Natural killer cell treated with Interleukin-12 subunit alpha and Interleukin-12 subunit beta and Interleukin-15 and Interleukin-18, amount 100 ng/mL, for 72 hours (primary cell): Measurements from ENCODE around the gene GPATCH8. TPM values are rescaled to one million over a fixed set of nuclear protein-coding genes. Genes with fewer than 3 reads are reported as not detected.
A peak's percentile ranks its signal among the peaks of the same experiment; 100 is the strongest.

Experiments used
- ATAC-seq, 2 donors: fragments of 150-1000 bp; cut with Tn5 transposase in 1 of 2; sonication (Bioruptor Pico), chemical (Tn5 transposase) in 1 of 2; 2 replicates each; pipeline ENCODE4 v1.10.0; 2021
- DNase-seq: peaks from one replicate; pipeline ENCODE4 v3.0.0; 2022; ENCODE audit warnings: low spot score
- H3K27ac Mint-ChIP-seq, 2 donors: 1 replicate in 1 of 2; 2 replicates in 1 of 2; pipeline ENCODE4 v1.8.0; 2022; ENCODE audit warnings: mixed read lengths in 2 of 2, mild to moderate bottlenecking in 1 of 2, moderate library complexity in 1 of 2
- H3K27me3 Mint-ChIP-seq, 2 donors: 1 replicate in 1 of 2; 2 replicates in 1 of 2; pipeline ENCODE4 v1.8.0; 2022; ENCODE audit warnings: mixed read lengths in 2 of 2
- H3K36me3 Mint-ChIP-seq: one replicate; pipeline ENCODE4 v1.8.0; 2022; ENCODE audit warnings: mixed read lengths
- H3K4me1 Mint-ChIP-seq, 2 donors: 1 replicate in 1 of 2; 2 replicates in 1 of 2; pipeline ENCODE4 v1.8.0; 2022; ENCODE audit warnings: low read depth in 2 of 2, mixed read lengths in 2 of 2, mild to moderate bottlenecking in 1 of 2
- H3K4me3 Mint-ChIP-seq: one replicate; pipeline ENCODE4 v1.8.0; 2022; ENCODE audit warnings: mixed read lengths
- H3K9me3 Mint-ChIP-seq: 2 replicates; pipeline ENCODE4 v1.8.0; 2022; ENCODE audit warnings: mixed read lengths
- total RNA-seq, 2 donors: library from RNA; stranded (reverse); gene quantifications; one replicate each; pipeline ENCODE4 v1.2.3, GENCODE V29; 2022

Gene GPATCH8
- total RNA-seq, 2 donors from 2014 or later, result 61.1 to 68.3 TPM

DNA sequence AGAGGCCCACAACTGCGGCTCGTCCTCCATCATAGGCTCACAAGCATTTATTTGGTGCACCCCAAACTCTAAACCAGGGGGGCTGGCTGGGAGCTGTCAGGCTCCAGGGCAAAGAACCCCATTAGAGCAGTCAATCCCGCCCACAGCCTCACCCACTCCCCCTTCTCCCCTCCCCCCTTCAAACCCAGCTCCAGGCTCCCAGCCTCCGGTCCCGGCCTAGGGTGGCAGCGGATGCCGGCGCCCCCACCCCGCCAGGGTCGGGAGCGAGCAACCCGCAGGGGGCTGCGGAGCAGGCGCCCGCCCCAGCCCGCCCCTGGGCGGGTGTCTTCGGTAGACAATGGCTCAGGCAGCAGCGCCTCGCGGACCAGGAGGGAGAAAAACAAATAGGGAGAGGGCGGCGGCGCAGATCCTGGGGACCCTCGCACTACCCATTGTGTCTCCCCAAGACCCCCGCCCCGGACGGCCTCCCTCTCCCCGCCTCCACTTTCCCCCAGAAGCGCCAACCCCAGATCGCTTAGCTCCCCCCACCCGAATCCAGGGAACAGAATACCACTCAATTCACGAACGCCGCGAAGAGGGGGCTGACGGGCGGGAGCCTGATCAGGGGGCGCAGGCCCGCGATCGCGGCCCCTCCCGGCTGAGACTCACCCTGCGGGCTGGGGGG lies 140.1 kb downstream of the GPATCH8 start:
- Mint-ChIP-seq H3K4me3 (peak overlapping the region; percentile 53), H3K36me3 (no peaks in the 10 kb centered on the region), H3K4me1 (no peaks in the 10 kb centered on the region), H3K9me3 (no peaks in the 10 kb centered on the region), H3K27ac (no peak overlapping the region), H3K27me3 (peaks cover 27 to 36% of the 10 kb centered on the region in 2 donors)
- DNase-seq (peak; percentile 59), ATAC-seq (peak; percentile 12 to 46)

DNA sequence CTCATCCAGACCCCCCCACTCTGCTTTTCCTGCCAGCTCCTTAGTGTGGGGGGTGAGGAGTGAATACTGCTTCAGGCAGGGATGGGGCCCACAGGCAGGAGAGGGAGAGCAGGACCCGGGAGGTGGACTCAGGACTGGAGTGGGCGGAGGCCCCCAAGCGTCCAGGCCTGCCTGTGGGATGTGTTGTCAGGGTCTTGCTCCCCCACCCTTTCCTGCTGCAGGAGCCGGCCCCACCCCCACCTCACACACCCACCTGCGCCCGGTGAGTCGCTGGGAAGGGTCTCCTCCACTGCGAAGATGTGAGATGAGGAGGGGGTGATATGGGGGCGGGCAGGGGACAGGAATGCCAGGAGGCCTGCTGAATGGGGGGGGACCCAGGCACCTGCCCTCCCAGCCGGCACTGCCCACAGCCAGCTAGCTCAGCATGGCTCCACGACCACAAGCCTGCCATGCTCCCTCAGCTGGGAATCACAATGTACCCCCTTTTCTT lies 140.7 kb downstream of the GPATCH8 start:
- H3K9me3 Mint-ChIP-seq, result no peaks in the 10 kb centered on the region
- DNase-seq (peak; percentile 55), ATAC-seq (no peak)
- H3K27ac Mint-ChIP-seq, result no peak overlapping the region
- peaks cover 23 to 35% of the 10 kb centered on the region in 2 donors for H3K27me3 Mint-ChIP-seq
- H3K36me3 Mint-ChIP-seq, result no peaks in the 10 kb centered on the region
- H3K4me1 Mint-ChIP-seq, result no peaks in the 10 kb centered on the region
- H3K4me3 Mint-ChIP-seq, result peak overlapping the region; percentile 53

DNA sequence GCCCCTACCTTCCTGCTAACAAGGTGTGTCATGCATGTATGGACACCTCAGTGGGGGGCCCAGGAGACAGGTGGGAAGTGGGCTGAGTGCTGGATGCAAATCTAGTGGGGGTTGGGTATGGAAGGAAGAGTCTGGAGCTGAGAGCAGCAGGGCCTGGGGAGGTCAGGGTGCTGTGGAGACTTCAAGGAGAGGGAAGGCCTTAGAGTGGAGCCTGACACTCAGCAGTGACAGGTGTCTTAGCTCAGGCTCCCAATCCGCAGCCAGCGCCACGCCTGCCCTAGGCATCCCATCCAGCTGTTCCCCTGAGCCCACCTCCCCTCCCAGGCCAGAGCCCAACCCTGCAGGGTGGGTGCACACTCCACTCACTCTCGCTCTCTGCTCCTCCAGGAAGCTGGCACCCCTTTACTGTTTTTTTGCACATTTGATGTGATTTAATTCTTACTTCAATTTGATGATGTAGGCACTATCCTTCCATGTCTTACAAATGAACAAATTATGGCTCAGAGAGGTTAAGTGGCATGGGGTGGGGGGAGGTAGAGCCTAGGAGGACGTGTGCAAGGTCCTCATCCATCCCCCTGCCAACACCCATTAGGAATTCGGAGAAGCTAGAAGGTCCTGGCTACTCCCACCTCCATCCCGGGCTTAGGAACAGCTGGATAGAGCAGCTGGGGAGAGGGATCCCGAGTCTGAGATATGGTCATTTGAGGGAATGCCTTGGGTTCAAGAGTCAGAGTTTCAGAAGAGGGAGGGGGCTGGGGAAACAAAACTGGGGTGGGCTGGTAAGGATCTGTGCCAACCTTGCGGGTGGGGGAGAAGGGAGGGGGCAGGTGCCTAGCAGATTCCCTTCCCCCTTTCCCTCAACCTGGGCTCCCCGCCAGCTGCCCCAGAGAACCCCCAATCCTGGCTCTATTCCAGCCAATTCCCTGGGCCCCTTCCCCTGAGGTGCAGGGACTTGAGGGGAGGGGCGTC lies 141.6 kb downstream of the GPATCH8 start:
- H3K9me3 Mint-ChIP-seq, result no peaks in the 10 kb centered on the region
- no peak overlapping the region for H3K27ac Mint-ChIP-seq
- H3K27me3 Mint-ChIP-seq, result peaks cover 18 to 26% of the 10 kb centered on the region in 2 donors
- peak; percentile 38 for DNase-seq
- no peak for ATAC-seq
- no peak overlapping the region for H3K4me3 Mint-ChIP-seq
- H3K36me3 Mint-ChIP-seq, result no peaks in the 10 kb centered on the region
- H3K4me1 Mint-ChIP-seq, result no peaks in the 10 kb centered on the region

DNA sequence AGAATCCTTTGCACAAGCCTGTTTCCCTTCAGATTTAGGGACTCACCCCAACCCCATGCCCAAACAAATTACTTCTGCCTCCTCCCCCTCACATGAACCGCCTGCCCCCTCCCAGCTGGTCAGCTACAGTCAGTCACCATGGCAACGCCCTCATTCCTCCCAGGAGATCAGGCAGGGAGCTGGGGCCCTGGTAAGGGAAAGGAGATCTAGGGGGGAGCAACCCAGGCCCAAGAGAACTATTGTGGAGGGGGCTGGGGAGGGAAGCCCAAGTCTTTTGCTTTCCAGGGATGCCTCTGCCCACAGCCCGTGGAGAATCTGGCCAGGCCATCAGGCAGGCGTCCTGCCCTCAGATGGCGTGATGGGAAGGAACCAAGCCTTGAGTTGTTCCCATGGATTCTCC lies 142.4 kb downstream of the GPATCH8 start:
- Mint-ChIP-seq H3K36me3 (no peaks in the 10 kb centered on the region), H3K27ac (no peak overlapping the region), H3K9me3 (no peaks in the 10 kb centered on the region), H3K4me1 (no peaks in the 10 kb centered on the region), H3K27me3 (peaks cover 14 to 18% of the 10 kb centered on the region in 2 donors), H3K4me3 (no peak overlapping the region)
- ATAC-seq (no peak), DNase-seq (peak; percentile 49)

DNA sequence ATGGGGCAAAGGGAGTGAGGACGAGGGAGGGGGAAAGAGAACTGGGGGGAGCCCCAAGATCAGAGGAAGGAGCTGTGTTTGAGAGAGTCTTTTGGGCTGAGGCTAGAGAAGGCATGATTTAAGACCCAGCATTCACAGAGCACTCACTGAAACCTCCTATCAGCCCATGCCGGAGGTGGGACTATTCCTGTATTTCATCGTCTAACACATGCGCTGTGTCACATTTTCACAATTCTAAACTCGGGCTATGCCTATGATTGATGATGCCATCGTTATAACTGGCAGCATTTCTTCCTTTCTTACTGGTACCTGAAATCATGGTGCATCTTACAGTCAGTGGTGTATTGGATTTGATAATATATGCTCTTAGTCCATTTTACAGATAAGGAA lies 143.1 kb downstream of the GPATCH8 start:
- Mint-ChIP-seq H3K27ac (no peak overlapping the region), H3K4me1 (no peaks in the 10 kb centered on the region), H3K36me3 (no peaks in the 10 kb centered on the region), H3K4me3 (no peak overlapping the region), H3K27me3 (peaks cover 10 to 15% of the 10 kb centered on the region in 2 donors), H3K9me3 (no peaks in the 10 kb centered on the region)
- ATAC-seq (no peak), DNase-seq (peak; percentile 16)

DNA sequence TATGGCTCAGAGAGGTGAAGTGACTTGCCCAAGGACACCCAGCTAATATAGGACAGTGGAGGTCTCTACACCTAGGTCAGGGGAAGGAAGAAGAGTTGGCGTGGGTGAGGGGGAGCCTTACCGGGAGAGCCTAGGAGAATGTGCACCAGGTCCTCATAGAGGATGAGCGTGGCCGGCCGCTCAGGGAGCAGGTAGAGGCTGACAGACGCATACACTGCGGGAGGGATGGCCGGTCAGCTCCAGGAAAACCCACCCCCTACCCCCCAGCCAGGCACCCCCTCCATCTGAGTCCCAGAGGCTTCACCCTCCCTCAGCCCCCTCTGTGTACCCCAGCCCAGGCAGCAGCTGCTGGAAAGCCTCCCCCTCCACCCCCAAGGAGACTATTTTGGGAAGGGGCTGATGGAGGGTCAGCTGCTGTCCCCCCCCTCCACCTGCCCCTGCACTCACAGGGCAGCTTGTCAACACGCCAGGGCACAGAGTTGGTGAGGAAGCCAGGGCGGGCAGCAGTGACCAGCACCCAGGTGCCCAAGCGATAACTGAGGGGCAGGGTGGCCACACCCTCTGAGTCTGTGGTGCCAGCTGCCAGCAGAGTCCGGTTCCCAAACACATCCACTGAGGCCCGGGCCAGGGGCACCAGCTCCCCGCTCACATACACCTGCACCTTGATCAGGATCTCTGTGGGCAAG lies 143.6 kb downstream of the GPATCH8 start:
- Mint-ChIP-seq H3K36me3 (no peaks in the 10 kb centered on the region), H3K4me1 (no peaks in the 10 kb centered on the region), H3K27me3 (peaks cover 8 to 11% of the 10 kb centered on the region in 2 donors), H3K27ac (no peak overlapping the region), H3K9me3 (no peaks in the 10 kb centered on the region), H3K4me3 (no peak overlapping the region)
- DNase-seq, result peak; percentile 55
- no peak for ATAC-seq

DNA sequence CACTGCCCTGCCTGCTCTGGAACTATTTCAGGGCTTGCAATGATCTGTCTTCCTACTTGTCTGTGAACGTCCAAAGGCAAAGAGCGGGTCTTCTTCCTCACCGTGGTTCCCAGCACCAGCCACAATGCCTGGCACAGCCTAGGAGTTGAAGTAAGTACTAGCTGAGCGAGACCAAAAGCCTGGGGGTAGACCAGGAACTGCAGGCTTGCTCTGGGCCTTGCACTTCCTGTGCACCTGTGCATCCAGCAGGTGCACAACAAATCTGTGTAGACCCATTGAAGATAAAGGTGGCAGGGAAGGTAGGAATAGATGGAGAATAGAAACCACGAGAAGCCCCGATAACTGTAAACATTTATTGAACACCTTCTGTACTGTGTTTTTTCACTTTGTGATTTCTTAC lies 144.2 kb downstream of the GPATCH8 start:
- H3K27me3 Mint-ChIP-seq, result peaks cover 8 to 11% of the 10 kb centered on the region in 2 donors
- H3K9me3 Mint-ChIP-seq, result no peaks in the 10 kb centered on the region
- no peaks in the 10 kb centered on the region for H3K4me1 Mint-ChIP-seq
- DNase-seq (no peak), ATAC-seq (no peak)
- H3K36me3 Mint-ChIP-seq, result no peaks in the 10 kb centered on the region
- no peak overlapping the region for H3K4me3 Mint-ChIP-seq
- no peak overlapping the region for H3K27ac Mint-ChIP-seq

DNA sequence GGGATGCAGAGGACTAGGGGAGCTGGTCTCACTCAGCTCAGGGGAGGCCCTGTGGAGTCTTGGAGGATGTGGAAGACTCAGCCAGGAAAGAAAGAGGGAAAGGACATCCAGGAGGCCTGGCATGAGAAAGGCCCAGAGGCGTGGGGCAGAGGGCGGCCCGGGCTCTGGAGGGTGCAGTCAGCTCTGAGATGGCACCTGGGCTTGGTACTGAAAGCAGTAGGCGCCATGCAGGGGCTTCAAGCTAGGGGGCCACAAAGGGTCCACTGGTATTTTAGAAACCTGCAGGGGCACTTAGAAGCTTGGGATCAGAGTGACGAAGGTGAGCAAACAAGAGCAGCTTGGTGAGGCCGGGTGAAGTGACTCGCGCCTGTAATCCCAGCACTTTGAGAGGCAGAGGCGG lies 145.1 kb downstream of the GPATCH8 start:
- H3K36me3 Mint-ChIP-seq, result no peaks in the 10 kb centered on the region
- DNase-seq, result peak; percentile 35

DNA sequence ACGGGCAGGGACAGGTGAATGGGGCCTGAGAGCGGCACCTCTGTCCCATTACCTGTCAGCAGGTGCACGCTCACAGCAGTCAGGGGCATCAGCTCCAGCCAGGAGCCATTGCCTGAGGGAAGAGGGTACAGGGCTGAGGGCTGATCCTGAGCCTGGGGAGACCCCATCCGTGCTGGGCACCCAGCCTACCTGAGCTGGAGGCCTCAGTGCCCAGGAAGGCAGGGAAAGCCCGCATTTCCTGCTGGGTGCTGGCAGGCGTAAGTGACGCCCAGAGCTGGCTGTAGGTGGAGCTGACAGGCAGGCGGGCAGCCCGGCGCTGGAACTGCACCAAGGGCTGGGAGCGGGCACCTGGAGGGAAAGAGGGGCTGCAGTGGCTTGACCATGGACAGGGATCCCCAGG lies 147.0 kb downstream of the GPATCH8 start:
- no peak overlapping the region for H3K27ac Mint-ChIP-seq
- H3K27me3 Mint-ChIP-seq, result peaks cover 4 to 6% of the 10 kb centered on the region in 2 donors
- no peak overlapping the region for H3K4me3 Mint-ChIP-seq
- no peaks in the 10 kb centered on the region for H3K9me3 Mint-ChIP-seq
- H3K4me1 Mint-ChIP-seq, result peaks cover 0 to 3% of the 10 kb centered on the region in 2 donors
- no peaks in the 10 kb centered on the region for H3K36me3 Mint-ChIP-seq
- DNase-seq, result peak; percentile 58
- ATAC-seq, result no peak

More for the DNA sequence above, 145.1 kb downstream of the GPATCH8 start:
- no peak for ATAC-seq
- H3K4me1 Mint-ChIP-seq, result peaks cover 0 to under 1% of the 10 kb centered on the region in 2 donors
- H3K9me3 Mint-ChIP-seq, result no peaks in the 10 kb centered on the region
- H3K27me3 Mint-ChIP-seq, result peaks cover 8 to 11% of the 10 kb centered on the region in 2 donors
- H3K27ac Mint-ChIP-seq, result no peak overlapping the region
- H3K4me3 Mint-ChIP-seq, result no peak overlapping the region

DNA sequence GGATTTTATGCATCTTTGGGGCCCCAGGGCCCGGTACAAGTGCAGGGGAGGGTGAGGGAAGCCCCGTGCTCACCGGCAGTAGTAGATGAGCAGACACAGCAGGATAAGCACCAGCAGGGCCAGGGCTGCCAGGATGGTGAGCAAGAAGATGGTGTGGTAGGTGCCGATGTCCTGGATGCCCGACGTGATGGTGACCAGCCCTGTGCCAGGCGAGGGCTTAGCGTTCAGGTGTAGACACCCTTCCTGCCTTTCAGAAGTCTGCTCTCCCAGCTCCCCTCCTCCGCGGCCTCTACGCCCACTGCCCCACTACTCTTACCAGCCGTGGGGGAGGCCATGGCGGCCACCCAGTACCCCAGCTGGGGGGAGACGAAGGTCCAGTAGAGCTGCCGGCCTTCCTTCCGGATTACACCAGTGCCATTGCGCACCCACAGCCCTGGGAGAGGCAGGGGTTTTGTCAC lies 147.5 kb downstream of the GPATCH8 start:
- Mint-ChIP-seq H3K36me3 (no peaks in the 10 kb centered on the region), H3K27me3 (peaks cover 4 to 6% of the 10 kb centered on the region in 2 donors), H3K4me3 (no peak overlapping the region), H3K27ac (no peak overlapping the region), H3K9me3 (no peaks in the 10 kb centered on the region), H3K4me1 (peaks cover 0 to 3% of the 10 kb centered on the region in 2 donors)
- no peak for ATAC-seq
- DNase-seq, result peak; percentile 57

DNA sequence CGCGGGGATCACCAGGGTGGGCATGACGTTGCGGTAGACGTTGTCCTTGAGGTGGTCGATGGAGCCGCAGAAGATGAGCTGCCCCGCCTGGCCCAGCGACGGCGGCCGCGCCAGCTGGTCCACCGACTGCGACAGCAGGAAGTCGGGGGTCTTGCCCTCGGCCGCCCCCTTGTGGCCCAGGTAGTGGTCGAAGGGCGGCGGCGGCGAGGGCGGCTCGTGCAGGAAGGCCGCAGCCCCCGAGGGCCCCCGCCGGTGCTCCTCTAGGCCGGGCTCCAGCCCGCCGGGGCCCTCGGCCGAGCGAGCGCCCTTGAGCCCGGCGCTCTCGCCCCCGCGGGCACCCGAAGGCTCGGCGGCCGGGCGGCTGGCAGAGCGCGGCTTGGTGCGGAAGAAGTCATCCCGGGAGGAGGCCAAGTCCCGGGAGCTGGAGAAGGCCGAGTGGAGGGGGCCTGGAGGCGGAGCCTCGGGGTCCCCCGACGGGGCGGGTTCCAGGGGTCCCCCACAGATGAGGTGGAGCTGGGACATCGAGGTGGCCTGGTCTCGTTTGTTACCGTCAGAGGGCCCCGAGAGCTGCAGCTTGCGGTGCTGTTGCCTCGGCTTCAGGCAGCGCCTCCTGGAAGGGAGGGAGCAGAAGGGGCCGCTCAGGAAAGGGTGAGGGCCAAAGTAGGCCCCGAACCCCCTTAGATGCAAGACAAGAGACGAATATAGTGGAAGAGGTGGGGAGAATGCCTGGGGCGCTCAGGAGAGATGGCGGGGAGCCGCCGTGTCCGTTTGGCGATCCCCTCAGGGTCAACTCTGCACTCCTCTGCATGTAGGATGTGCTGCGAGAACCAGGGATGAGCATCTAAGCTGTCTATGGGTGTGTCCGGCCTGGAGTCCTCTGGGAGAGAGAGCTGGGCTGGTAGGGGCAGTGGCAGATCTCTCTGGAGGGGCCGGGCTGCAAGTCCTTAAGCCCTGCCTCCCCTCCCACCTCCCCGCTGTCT lies 148.3 kb downstream of the GPATCH8 start:
- ATAC-seq, result peak; percentile 17 to 52
- H3K36me3 Mint-ChIP-seq, result no peaks in the 10 kb centered on the region
- peak; percentile 64 for DNase-seq
- peaks cover 0 to 3% of the 10 kb centered on the region in 2 donors for H3K4me1 Mint-ChIP-seq
- H3K9me3 Mint-ChIP-seq, result no peaks in the 10 kb centered on the region
- H3K4me3 Mint-ChIP-seq, result no peak overlapping the region
- no peaks in the 10 kb centered on the region for H3K27me3 Mint-ChIP-seq
- H3K27ac Mint-ChIP-seq, result no peak overlapping the region

DNA sequence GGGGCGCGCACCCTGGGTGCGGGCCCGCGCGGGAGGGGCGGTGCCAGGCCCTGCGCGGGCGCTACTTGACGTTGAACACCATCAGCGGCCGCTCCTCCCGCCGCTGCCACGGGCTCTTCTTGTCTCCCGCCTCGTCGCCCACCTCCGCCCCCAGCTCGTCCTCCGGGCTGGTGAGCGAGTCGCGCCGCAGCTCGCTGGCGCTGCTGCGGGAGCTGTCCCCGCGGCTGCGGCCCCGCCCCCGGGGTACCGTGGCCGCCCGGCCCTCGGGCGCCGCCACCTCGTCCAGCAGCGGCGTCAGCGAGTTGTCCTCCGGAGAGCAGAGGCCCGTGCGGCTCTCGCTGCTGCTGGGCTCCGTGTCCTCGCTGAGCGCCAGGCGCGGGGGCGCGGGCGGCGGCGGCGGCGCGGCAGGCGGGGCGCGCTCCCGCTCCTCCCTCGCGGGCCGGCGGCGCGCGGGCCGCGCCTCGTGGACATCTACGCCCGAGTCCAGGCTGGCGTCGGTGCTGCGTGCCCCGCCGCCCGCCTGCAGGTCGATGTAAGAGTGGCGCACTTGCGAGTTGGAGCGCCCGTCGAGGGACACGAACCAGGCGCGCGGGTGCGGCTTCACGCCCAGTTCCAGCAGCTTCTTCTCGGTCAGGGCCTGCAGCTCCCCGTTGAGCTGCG lies 149.4 kb downstream of the GPATCH8 start:
- ATAC-seq (peak; percentile 7 to 57), DNase-seq (peak; percentile 60)
- Mint-ChIP-seq H3K4me1 (peaks cover 2 to 4% of the 10 kb centered on the region in 2 donors), H3K27ac (no peak overlapping the region), H3K9me3 (no peaks in the 10 kb centered on the region), H3K36me3 (no peaks in the 10 kb centered on the region), H3K4me3 (no peak overlapping the region), H3K27me3 (no peaks in the 10 kb centered on the region)
